ENCODE measurements around the gene ZXDC.

ZXDC gene

DNA sequence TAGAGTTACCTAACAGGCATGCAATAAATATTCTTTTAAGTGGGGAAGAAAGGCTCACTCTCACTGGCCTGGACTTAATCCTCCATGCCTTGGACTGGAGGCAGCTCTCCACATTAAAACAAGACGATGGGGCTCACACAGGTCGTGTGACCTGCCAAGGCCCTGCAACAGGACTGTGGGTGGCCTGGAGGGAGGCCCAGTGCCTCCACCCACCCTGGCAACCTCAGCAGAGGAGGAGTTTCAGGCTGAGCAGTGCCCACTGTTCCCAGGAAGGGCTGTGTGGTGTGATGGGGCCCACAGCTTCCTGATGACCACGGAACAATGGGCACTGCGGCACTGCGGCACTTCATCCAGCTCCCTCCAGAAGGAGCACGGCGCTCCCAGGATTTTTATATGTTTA, 36.3 kb upstream of the ZXDC start:
- no peak for DNase-seq (ENCODE audit: low spot score)

DNA sequence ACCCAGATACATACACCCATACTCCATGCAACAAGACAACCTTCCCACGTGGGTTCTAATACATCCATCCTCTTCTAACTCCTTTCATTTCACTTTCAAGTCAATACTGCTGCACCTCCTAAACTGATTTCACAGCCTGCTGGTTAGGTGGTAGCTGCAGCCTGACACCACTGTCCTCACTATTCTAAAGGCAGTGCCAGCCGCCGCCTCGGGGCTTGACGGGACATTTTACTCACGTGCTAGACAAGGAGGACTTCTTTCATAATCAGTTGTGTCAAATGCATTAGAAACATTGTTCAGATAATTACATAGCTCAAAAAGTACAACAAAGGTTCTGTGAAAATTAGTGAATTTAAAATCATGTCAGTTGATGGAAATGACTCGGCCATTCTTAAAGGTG, 35.6 kb upstream of the ZXDC start:
- DNase-seq (ENCODE audit: low spot score): no peak

DNA sequence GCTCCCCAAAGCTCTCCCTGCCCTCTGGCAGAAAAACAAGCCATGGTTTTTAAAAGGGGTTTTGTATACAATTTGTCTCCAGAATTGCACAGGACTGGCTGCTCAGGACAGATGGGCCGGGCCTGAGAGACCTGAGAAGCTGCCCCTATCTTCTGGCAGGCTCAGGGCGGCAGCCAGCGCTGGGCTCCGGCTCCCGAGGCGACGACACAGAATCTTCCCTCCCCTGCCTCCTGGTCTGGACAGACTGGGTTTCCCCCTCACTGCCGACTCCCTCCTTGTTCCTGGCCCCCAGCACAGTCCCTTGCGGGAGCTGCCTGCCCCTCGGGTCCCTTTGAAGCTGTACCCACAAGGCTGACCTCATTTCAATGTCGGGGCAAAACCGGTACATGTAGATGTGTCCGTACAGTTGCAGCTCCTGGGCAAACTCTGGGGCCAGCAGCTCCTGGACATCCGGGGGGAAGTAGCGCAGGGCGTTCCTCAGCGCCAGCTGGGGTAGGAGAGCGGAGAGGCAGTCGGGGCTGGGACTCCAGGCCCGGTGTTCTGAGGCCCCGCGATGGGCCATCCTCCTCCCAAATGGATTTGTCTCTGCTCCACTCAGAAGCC, 34.7 kb upstream of the ZXDC start:
- DNase-seq (ENCODE audit: low spot score): no peak

DNA sequence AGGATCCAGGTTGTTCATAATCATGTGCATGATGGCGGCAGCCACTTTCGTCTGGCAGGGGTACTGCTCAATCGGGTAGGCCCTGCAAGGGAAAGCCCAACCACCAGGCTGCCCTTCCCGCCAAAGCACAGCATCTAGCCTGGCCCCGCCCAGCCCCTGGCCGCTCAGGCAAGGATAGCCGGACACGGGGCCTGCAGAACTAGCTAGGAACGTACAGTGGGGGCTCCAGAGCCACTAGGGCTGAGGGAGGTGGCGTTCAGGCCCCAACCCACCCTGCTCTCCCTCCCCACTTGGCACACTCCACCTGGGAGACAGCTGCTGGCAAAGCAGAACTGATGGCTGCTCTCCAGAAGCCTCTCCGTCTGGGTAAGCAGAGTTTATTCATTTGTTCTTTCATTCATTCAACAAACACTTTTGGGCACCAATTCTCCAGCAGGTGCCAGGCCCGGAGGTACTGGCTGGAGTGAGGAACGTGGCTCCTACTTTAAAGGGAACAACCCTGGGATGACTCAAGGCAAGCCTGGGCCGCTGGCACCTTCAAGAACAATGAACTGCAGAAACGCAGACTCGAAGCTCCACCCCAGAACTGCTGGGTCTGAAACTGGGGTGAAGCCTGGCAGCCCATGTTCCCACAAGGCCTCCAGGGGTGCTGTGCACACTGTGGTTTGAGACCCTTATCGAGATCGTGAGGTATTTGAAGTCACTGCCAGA, 34.1 kb upstream of the ZXDC start:
- DNase-seq (ENCODE audit: low spot score): no peak

DNA sequence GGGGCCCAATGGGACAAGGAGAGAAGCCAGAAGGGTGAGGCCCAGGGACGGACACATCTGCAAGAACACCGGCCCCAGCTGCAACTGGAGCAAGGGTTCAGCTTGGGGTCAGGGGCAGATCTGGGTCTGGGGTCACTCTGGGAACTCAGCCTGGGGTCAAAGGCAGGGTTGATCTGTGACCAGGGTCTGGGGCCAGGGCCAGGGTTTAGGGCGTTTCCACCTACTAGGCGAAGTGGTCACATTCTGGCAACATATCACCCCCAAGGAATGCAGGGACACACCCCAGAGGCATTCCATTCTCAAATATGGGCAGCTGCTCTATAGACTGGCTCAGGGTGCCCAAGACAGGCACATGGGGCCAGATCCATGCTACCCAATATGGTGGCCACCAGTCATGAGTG, 32.9 kb upstream of the ZXDC start:
- no peak for DNase-seq (ENCODE audit: low spot score)

DNA sequence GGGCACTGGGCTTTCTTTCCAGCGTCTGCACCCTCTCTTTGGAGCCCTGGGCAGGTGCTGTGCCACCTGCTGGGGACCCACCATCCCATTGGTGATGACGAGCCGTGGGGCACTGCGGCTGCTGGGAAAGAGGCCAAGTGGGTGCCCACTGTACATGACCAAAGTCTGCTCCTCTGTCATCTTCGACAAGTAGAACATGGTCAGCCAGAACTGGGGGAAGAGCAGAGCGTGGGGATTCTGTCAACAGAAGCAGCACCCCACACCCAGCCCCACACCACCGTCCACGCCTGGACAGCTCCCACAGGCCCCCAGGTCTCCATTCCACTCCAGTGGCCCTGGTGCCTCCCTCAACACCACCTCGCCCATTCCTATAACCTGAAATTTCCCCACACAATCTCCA, 32.2 kb upstream of the ZXDC start:
- DNase-seq (ENCODE audit: low spot score): no peak

DNA sequence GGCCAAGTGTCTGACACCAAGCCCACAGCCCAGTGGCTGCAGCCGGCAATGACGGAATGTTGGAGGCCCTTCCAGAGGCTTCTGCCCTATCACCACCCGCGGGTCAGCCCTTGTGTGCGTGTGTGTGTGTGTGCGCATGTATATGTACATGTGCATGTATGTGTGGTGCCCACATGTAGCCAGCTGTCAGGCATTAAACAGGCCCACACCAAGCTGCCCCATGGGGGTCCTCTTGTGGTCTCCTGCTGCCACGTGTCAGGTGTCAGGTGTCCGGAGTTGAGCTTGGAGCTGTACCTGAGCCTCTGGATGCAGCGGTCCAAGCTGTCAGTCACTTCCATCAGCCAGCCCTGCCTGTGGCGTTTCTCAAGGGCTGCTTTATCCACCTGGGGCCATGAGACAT, 28.0 kb upstream of the ZXDC start:
- no peak for DNase-seq (ENCODE audit: low spot score)

DNA sequence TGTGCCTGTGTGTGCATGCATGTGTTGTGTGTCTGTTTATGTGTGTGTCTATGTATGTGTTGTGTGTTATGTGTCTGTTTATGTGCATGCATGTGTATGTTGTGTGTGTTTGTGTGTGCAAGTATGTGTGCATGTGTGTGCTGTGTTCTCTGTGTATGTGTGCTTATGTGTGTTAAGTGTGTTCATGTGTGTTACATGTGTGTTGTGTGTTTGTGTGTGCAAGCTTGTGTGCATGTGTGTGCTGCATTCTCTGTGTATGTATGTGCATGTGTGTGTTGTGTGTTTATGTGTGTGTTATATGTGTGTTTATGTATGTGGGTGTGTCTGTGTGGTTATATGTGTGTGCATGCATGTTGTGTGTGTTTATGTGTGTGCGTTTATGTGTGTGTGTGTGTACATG, 27.0 kb upstream of the ZXDC start:
- DNase-seq (ENCODE audit: low spot score): no peak

DNA sequence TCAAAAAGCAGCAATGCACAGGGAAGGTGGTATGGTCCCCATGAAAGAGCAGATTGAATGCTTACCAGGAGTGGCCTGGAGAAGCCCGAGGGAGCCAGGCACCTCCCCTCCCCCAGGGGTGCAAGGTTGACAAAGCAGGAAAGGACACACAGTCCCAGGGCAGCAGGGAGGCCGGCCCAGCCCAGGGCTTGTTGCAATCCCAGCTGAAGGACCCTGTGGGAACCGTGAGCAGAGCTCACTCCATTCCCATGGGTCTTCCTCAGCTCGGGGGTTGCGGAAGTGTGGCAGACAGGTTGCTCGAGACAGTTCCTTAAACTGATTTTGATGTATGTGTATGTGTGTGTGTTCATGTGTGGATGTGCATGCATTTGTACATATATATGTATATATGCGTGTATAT, 26.0 kb upstream of the ZXDC start:
- no peak for DNase-seq (ENCODE audit: low spot score)

DNA sequence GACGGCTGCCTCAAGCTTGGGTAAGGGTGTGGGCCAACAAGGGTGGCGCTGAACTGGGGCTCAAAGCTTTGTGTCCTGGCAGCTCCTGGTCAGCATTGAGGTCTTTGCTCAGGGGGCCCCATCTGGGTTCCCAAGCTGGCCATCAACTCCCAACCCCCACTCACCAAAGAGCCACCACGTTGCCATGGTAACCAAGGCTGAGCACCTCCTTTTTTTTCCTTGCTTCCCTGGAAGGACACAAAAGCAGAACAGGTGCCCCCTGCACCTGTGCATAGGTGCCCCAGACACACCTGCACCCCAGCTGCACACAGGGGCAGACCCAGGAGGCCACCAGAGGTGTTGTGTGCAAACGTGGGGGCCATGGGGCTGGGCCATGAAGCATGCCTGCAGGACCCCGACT, 25.4 kb upstream of the ZXDC start:
- no peak for DNase-seq (ENCODE audit: low spot score)

DNA sequence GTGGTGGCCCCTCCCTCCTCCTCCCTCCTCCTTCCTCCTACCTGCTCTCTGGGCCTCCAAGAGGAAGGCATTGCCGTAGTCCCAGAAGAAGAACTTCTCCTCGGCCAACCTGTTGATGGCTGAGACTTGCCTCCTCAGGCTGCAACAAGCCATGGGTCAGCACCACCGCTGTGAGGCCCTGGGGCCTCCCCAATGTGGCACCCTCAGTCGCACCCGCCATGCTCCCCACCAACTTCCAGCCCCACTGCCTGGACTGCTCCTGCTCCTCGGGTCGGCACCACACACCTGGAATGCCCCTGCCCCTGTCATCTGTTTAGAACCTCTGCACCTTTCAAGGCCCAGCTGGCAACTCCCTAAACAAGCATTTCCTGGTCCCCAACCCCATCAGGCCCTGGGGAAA, 24.3 kb upstream of the ZXDC start:
- DNase-seq (ENCODE audit: low spot score): no peak

DNA sequence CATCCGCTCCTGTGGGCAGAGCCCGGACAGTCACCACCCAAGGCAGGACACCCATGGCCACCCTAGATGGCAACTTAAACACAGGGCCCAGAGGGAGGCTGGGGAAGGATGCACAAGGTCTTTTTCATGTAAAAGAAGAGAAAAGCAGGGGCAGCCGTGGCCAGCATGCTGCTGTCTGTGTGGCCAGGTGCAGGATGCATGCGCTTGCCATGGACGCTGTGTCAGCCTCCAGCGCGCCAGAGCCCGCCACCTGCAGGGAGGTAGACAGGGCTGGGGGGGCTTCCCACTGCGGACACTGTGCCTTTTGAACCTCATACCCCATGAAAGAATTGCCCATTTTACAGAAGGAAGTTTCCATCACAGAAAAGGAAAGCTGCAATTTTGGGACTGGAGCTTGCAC, 23.7 kb upstream of the ZXDC start:
- DNase-seq (ENCODE audit: low spot score): no peak

DNA sequence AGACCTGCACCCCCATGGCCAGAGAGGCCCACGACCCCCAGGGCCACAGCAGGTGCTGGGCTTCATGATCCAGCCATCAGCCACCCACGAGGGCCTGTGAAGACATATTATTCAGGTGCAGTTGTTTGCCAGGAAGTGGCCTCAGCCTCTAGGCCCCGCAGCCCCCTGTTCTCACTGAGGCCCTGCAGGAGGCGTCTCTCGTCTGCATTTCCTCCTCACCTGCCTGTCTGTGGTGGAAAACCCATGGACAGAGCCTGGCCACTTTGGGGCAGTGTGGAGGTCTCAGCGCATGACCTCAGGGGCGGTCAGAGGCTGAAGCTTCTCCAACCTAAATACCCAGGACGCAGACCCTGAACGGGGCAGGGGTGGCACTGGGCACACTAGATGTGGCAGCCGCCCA, 23.2 kb upstream of the ZXDC start:
- no peak for DNase-seq (ENCODE audit: low spot score)

DNA sequence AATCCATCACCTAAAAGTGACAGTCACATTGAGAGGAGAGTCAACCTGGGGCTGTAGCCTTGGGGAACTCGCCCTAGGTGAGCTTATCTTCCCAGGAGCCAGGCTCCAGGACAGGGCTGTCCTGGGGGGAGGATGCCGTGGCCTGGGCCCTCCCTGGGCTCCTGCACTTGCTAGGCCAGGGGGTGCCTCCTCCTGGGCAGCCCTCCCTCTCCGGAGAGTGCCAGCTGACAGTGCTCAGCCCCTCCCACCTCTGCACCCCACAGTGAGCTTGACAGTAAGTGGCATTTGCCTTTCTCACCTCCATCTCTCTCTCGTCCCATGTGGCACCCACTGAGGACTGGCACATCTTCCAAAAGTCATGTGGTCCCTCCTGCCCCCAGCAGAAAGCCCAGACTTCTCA, 22.8 kb upstream of the ZXDC start:
- DNase-seq (ENCODE audit: low spot score): no peak

DNA sequence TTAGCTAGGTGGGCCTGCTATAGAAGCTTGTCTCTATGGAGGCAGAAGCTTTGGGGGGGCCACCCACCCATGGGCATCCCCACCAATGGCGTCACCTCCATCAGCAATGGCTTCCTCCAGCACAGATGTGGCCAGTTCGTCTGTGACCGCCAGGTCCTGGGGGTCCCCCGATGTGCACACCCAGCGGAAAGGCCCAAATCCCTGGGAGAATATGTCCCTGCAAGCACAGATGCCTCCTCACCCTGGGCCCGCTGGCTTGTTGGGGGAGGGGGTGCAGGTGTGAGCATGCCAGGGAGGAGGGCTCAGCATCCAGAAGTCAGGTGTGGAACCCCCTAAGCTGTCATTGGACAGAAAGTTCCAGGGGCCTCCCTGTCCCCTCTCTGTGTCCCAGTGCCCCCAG, 22.3 kb upstream of the ZXDC start:
- DNase-seq (ENCODE audit: low spot score): no peak

DNA sequence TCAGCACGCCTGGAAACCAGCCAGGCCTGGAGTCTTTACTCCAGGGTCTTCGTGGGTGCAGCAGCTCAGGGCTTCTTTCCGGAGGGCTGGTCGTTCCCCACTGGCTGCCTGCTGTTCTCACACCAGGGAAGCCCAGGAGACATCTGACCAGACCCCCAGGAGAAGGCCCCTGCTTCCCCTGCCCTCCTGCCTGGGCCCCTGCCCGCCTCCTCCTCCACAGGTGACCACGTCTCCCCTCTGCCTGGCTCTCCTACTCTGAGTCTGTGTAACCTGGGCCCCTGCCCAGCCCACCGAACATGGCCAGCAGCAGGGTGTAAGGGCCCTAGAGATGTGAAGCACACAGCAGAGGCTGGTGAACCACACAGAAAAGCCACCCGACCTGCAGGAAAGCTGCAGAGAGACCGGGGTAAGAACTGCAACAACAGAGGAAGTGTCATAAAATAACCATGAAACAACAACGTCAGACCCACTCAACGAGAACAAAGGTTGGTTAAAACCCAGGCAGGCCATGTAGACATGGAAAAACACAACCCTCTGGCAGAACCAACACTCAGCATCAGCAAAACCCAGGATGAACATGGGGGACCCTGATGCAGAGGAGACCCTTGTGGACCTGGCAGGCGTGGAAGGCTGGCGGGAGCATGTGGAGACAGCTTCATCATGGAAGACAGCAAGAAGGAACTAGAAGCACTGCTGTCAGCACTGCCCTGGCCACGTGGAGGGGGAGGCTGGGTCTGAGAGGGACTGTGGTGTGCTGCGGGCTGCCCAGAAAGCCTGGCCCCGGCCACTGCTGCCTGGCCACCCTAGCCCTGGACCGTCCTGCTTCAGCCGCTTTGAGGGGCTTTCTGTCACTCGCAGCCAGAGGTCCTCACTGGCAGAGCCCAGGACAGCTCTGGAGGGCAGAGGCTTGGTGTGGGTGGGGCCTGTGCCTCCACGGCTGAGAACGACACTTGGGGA, 21.5 kb upstream of the ZXDC start:
- no peak for DNase-seq (ENCODE audit: low spot score)

DNA sequence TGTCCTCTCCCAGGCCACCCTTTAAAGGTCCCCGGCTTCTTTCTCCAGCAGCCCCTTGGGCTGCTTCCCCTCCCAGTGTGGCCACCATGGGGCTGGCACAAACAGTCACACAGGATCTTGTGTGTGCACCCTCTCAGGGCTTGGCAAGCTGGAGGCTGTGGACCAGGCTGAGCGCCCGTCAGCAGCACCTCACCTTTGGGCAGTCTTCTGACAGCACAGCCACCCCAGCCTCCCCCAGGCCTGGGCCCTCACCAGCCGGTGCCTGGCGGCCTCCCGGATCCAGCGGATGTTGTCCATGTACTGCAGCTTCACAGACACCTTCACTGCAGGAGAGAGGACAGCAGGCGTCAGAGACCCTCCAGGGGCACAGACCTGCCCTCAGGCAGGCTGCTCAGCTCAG, 20.1 kb upstream of the ZXDC start:
- no peak for DNase-seq (ENCODE audit: low spot score)

DNA sequence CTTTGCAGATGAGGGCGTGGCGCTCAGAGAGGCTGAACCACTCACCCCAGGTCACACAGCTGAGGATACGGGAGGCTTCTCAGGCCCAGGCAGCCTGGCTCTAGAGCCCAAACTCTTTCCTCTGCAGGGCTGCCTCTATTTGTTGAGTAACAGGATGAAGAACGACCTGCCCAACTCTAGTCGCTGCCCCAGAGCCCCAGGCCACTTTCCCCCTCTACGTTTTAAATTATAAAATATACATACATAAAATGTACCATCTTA, 19.2 kb upstream of the ZXDC start:
- no peak for DNase-seq (ENCODE audit: low spot score)

DNA sequence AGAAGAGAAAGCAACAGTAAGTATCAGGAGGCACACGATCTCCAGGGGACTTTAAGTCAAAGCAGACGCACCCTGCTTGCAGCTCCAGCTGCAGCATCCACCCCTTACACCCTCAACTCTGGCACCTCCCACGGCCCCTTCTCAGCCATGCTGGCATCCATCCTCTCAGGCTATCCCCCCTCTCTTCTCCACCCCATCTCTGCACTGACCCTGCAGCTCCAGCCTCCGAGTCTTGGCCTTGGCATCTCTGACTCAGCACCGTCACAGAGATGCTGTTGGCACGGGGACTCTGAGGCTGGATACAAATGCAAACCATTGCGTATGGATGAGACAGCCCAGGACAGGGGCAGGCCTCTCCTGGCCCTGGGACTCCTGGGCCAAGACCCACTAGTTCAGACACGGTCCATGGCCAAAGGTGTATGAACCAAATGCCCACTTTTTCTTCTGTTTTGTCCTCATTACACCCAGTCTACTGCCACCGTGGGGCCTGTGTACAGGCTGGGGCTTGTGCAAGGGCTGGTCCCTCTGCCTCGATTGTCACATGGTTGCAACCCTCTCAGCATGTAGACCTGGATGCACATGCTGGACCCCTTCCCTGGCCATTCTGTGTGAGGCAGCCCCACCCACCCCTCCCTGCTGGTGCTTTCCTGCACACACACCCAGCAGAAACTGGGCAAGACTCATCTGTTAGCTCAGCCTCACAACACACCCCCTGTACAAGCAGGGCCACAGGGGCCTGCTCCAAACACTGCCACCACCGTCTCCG, 18.7 kb upstream of the ZXDC start:
- DNase-seq (ENCODE audit: low spot score): no peak

DNA sequence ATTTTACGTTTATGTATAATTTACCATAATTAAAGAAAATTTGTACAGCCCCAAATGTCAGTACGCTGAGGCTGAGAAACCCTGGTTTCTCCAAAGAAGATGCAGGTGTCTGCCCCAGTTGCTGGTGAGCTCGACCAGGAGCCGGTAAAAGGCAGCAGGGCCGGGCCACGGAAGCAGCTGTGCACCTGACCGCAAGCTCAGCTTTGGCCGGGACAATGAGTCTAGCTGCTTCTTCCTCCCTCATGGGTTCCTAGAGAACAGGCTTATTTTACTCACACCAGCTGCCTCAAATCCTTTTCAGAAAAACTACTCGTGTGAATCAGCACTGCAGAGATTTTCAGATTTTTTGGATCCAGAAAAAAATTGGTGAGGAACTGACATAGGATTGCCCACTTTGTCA, 18.0 kb upstream of the ZXDC start:
- DNase-seq (ENCODE audit: low spot score): no peak

DNA sequence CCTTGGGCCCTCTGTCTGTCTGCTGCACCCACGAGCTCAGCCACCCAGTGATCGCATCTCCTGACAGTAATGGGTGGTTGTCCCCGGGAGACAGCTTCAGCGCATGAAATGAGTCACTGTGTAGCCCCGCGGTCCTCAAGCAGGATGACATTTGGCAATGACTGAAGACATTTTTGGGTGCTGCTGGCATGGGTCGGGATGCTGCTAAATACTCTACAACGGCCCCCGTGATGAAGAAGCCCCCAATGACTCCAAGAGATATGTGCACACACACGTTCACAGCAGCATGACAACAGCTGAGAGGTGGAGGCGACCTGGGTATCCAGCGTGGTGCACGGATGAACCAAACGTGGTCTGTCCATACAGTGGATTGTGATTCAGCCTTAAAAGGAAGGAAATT, 17.4 kb upstream of the ZXDC start:
- DNase-seq (ENCODE audit: low spot score): no peak

DNA sequence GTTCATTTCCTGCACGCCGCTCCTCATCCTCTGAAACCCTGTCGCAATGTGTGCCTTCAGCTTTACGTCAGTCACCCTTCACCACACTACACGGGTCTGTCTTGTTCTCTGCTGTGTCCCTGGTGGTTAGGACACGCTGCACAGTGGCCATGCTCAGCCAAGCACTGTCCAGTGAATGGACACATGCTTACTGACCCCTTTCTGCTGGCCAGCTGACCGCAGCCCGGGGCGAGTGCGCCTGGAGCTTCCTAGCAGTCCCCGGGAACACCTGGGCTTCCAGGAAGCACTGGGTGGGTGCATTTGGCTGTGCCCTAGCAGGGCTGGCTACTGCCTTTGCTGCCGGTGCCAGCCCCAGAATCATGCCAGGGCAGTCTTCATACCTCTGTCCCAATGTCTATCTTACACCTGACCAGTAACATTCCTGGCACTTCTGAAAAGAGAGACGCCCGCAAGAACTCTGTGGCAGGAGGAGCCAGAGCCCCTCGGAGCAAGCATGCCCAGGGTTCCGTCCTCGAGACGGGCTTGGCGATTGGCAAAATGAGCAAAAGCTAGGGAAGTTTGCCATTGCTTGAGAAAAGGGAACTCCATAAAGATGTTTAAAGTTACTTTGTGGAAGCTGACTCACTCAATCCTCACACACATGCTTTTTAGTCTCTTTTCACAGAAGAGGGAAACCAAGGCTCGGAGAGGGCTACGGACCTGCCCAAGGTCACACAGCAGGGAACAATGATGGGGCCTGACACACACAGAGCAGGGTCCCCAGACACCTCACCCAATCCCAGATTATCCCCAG, 15.7 kb upstream of the ZXDC start:
- DNase-seq (ENCODE audit: low spot score): no peak
